HG03571 (cell line): ENCODE measurements around the gene DQX1.
"Not testable (repeated sequence)": the region's sequence is repeated elsewhere in the genome, so short reads cannot be mapped to it uniquely, and the experiment has no call there.

Source experiments
- ATAC-seq: cut with Tn5 transposase; IDR thresholded peaks from one replicate; pipeline ENCODE4 v1.9.1; 2021; ENCODE audit not compliant: unreplicated experiment

Gene DQX1

DNA sequence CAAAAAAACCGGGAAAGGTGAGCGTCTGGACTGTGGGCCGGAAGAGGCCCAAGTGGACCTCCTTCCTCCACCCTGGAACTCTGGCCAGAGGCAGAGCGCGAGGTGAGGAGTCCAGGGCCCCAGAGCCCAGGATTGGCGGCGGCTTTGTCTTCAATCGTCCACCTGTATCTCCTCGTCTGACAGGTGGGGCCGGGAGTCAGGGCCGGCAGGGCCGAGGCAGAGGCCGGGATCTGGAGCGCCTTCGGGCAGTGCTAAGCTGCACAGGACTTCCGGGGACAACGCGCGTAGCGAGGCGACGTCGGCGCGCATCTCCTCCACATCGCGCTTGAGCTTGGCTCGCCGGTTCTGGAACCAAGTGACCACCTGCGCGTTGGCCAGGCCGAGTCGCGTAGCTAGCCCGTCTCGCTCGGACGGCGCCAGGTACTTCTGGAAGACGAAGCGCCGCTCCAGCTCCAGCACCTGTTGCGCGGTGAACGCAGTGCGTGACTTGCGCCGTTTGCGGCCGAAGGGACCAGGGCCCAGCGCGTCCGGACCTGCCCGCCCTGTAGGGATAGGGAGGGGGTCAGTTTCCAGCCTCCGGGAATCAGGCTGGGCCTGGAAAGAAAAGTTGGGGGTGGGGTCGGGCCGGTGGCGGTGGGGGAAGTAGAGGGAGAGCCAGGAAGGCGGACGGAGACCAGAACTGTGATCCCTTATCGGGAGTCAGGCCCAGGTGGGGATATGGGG is 28.1 kb downstream of the DQX1 start:
- no peak for ATAC-seq

- ATAC-seq = no peak
Measured at GRCh38 chr2:74496997-74497776, 28.8 kb downstream of the DQX1 start.

DNA sequence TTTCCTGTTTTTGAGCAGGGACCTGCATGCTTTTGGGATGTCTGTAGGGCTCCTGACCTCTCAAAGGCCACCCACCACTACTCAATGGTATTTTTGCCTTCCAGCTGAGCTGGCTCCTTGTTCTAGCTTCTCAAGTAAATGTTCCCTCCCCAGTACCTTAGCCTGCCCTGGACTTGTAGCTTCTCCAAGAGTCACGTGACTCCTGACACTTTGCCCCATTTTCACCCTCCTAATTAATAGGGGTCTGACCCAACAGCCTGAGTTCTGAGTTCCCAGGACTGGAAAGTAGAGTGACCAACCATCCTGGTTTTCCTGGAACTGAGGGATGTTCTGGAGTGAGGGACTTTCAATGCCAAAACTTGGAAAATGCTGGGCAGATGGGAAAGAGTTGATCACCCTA is 30.6 kb downstream of the DQX1 start:
- no peak for ATAC-seq

GRCh38 chr2:74493546-74493945 is 32.5 kb downstream of the DQX1 start:
- no peak for ATAC-seq

DNA sequence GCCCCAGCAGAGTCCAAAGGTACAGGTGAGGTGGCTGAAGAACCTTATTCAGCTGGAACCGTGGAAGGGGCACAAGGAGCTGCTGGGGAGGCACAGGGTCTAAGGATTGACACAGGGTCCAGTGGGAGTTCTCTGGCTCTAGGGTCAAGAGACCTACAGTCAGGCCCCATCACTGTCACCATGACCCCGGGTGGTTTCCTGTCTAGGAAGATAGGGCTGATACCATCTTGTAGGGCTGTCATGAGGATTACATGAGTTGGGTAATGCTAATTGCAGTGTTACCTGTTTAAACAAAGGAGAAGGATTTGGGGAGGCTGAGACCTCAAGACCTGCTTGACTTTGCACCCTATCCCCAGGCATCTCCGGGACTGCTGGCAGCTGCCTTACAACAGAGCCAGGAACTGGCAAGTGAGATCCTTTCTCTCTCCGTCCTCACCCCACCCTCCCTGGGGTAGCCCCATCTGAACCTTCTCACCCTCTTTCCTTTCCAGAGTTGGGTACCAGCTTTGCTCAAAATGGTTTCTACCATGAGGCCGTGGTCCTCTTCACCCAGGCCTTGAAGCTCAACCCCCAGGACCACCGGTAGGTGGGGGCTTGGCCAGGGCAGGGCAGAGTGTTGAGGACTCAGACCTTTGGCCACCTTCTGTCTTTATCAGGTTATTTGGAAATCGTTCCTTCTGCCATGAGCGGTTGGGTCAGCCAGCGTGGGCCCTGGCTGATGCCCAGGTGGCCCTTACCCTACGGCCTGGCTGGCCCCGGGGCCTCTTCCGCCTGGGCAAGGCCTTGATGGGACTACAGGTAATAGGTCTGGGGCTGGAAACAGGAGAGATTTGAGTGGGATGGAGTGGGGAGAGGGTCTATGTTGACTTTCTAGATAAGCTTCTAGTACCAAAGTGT is 34.1 kb downstream of the DQX1 start:
- ATAC-seq = no peak

- ATAC-seq = no peak
Measured at GRCh38 chr2:74489906-74490305, 36.1 kb downstream of the DQX1 start.

- ATAC-seq = no peak
Measured at GRCh38 chr2:74488643-74489481, 37.2 kb downstream of the DQX1 start.

- no peak for ATAC-seq
Measured at GRCh38 chr2:74486141-74486540, 39.9 kb downstream of the DQX1 start.

DNA sequence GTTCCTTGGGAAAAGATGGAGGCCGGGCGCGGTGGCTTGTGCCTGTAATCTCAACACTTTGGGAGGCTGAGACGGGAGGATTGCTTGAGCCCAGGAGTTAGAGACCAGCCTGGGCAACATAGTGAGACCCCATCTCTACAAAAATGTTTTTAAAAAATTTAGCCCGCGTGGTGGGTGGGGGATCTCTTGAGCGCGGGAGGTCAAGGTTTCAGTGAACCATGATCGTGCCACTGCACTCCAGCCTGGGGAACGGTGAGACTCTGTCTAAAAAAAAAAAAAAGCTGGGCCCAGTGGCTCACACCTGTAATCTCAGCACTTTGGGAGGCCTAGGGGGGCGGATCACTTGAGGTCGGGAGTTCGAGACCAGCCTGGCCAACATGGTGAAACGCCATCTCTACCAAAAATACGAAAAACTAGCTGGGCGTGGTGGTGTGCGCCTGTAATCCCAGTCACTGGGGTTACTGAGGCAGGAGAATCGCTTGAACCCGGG is 42.3 kb downstream of the DQX1 start:
- not testable (repeated sequence) for ATAC-seq

GRCh38 chr2:74482801-74483674 is 43.0 kb downstream of the DQX1 start, which contains the start of the genes CCDC142 and TTC31:
TSS of gene CCDC142 (minus strand) at chr2:74482998. CDS start at chr2:74482837, 161 bp downstream.
TSS of gene TTC31 (plus strand) at chr2:74483081. CDS start at chr2:74483096, 15 bp downstream.
- ATAC-seq = peak; percentile 86

DNA sequence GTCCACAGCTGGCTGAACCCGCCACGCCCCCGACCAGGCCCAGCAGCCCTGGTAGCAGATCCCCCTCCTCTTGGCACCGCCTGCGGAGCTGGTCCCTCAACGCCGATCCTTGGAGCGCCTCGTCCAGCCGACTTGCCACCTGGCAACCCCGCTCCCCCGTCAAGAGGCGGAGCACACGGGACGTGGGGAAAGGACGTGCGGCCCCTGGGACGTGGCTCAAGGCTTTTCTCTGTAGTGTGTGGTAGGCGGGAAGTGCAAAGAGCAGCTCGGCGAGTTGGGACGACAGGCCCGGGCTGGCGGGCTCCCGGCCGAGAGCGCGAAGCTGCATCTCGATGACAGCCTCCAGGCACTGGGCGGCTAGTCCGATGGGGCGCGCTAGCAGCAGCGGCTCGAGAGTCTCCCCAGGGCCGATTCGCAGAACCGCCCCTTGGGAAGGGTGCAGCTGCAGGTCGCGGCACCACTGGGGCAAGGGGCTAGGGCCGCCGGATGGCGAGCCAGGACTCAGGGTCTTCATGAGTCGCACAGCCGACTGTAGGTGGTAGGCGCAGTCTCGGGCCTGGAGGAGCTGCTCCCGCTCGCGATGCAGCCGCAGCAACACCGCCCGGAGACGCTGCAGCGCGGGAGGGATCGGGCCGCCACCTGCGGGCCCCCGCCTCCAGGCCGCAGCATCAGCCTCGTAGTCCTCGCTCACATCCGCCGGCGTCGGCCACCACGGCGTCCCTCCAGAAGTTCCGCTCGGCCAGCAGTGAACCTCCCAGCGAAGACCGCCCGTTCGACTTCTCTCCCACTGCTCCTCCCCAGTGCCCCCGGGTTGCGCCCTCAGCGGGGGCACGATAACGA is 43.9 kb downstream of the DQX1 start:
- ATAC-seq = peak; percentile 44

- no peak for ATAC-seq
Measured at GRCh38 chr2:74481431-74481830, 44.6 kb downstream of the DQX1 start.

- no peak for ATAC-seq
Measured at GRCh38 chr2:74474899-74475298, 51.1 kb downstream of the DQX1 start.

GRCh38 chr2:74474481-74474880 is 51.5 kb downstream of the DQX1 start:
- ATAC-seq = no peak

GRCh38 chr2:74472945-74473258 is 53.1 kb downstream of the DQX1 start:
- no peak for ATAC-seq

DNA sequence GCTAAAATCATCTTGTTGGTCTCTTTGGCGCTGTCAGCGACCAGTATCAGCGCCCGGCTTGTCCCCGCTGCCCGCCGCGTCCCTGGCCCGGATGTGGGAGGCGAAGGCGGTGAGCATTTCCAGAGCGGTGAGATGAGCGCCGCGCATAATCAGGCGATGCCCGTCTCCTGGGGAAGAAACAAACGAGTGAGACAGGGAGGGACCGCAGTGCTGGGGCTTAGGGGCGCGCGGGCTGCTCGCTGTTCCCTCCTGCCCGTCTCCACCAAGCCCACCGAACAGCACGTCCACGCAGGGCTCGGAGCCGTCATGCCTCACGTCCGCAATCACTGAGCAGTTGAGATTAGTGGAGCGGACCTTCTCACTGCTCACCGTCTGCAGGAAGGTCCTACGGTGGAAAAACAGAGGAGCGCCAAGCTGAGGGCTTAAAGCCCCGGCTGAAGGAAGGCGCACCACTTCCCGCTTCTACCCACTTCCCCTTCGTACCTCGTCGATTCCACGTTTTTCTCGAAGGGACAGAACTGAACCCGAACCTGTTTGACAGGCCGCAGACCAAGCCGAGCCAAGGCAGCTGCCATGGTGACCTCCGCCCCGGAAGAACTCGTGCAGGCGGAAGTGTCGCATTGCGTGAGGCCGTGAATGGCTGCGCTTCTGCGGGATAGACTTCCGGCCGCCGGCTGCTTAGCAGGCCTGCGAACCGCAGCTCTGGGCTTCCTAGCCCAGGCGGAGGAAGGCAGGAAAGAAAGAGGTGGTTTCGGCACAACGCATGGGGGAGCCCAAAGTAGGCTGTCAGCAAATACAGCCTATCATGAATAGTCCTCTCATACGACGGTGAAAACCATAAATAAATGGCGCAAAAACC is 53.7 kb downstream of the DQX1 start, which contains the start of gene MRPL53:
TSS of gene MRPL53 (minus strand) at position 595 of the 859 bp plus-strand sequence. CDS start at position 575, 20 bp downstream.
- peak; percentile 81 for ATAC-seq

- no peak for ATAC-seq
Measured at GRCh38 chr2:74471332-74472065, 54.5 kb downstream of the DQX1 start.
